Neural progenitor cell (in vitro differentiated cells): ENCODE measurements around the gene FAM53B. TPM values are rescaled to one million over a fixed set of nuclear protein-coding genes. Genes with fewer than 3 reads are reported as not detected.

Experiments used
- DNase-seq: peaks from one replicate; pipeline ENCODE4 v3.0.0-alpha.2; 2016; ENCODE audit warnings: low spot score
- H2AFZ ChIP-seq: fragments of 200-600 bp; sonication (generic); replicated peaks from 2 replicates; pipeline ENCODE4 v1.6.1; 2016; ENCODE audit warnings: antibody characterized with exemption
- H3F3A ChIP-seq: fragments of 200-600 bp; sonication (generic); 2 replicates; pipeline ENCODE4 v1.6.1; 2016; ENCODE audit warnings: antibody characterized with exemption, low read depth
- H3K27ac ChIP-seq: fragments of 200-600 bp; sonication (generic); 2 replicates; pipeline ENCODE4 v1.5.1; 2016; ENCODE audit warnings: mild to moderate bottlenecking
- H3K27me3 ChIP-seq: fragments of 200-600 bp; sonication (generic); 2 replicates; pipeline ENCODE4 v1.6.1; 2016; ENCODE audit warnings: mild to moderate bottlenecking, moderate library complexity
- H3K36me3 ChIP-seq: fragments of 200-600 bp; sonication (generic); 2 replicates; pipeline ENCODE4 v1.5.1; 2016
- H3K4me1 ChIP-seq: fragments of 200-600 bp; sonication (generic); 2 replicates; pipeline ENCODE4 v1.6.1; 2016; ENCODE audit warnings: mixed run types
- H3K4me2 ChIP-seq: fragments of 200-600 bp; sonication (generic); 2 replicates; pipeline ENCODE4 v1.6.1; 2016
- H3K4me3 ChIP-seq: fragments of 200-600 bp; sonication (generic); 2 replicates; pipeline ENCODE4 v1.5.1; 2016
- H3K79me2 ChIP-seq: fragments of 200-600 bp; sonication (generic); 2 replicates; pipeline ENCODE4 v1.6.1; 2016; ENCODE audit warnings: low read depth
- H3K9ac ChIP-seq: fragments of 200-600 bp; sonication (generic); 2 replicates; pipeline ENCODE4 v1.6.1; 2016
- H3K9me3 ChIP-seq: fragments of 200-600 bp; sonication (generic); 2 replicates; pipeline ENCODE4 v1.5.1; 2016; ENCODE audit warnings: low read depth
- H4K20me1 ChIP-seq: fragments of 200-600 bp; sonication (generic); 2 replicates; pipeline ENCODE4 v1.6.1; 2016; ENCODE audit warnings: low read depth
- H3K27ac Mint-ChIP-seq: 3 replicates; pipeline ENCODE4 v1.8.0; 2021; ENCODE audit warnings: mixed read lengths
- H3K27me3 Mint-ChIP-seq: 2 replicates; pipeline ENCODE4 v1.8.0; 2022; ENCODE audit warnings: low read depth, mild to moderate bottlenecking, inconsistent platforms, moderate library complexity, mixed read lengths; ENCODE audit not compliant: insufficient read depth
- H3K36me3 Mint-ChIP-seq: 3 replicates; pipeline ENCODE4 v1.8.0; 2021; ENCODE audit warnings: mixed read lengths
- H3K4me1 Mint-ChIP-seq: 3 replicates; pipeline ENCODE4 v1.8.0; 2021; ENCODE audit warnings: mixed read lengths
- H3K4me3 Mint-ChIP-seq: 3 replicates; pipeline ENCODE4 v1.8.0; 2021; ENCODE audit warnings: mild to moderate bottlenecking, moderate library complexity, mixed read lengths
- H3K9me3 Mint-ChIP-seq: 3 replicates; pipeline ENCODE4 v1.8.0; 2020; ENCODE audit warnings: mixed read lengths
- EZH2 ChIP-seq: fragments of 200-600 bp; sonication (generic); IDR thresholded peaks from 2 replicates; pipeline ENCODE4 v1.6.1; 2017; ENCODE audit warnings: antibody characterized with exemption, mild to moderate bottlenecking, moderate library complexity
- EZH2phosphoT487 ChIP-seq: fragments of 200-600 bp; sonication (generic); IDR thresholded peaks from 2 replicates; pipeline ENCODE4 v1.6.1; 2017; ENCODE audit warnings: antibody characterized with exemption
- total RNA-seq: library from RNA; depleted of rRNA; stranded (reverse); fragments of >200 nt; gene quantifications from 2 replicates; pipeline ENCODE4 v1.2.3, GENCODE V29; 2015; ENCODE audit warnings: low replicate concordance
- TF ChIP-seq, protein P1 (sequence below): fragments of 200-600 bp; sonication (generic); IDR thresholded peaks from 2 replicates; pipeline ENCODE4 v1.5.1; 2017; ENCODE audit warnings: antibody characterized with exemption, mild to moderate bottlenecking

Gene FAM53B
- total RNA-seq, 1 donor from 2014 or later, result 15.3 TPM

DNA sequence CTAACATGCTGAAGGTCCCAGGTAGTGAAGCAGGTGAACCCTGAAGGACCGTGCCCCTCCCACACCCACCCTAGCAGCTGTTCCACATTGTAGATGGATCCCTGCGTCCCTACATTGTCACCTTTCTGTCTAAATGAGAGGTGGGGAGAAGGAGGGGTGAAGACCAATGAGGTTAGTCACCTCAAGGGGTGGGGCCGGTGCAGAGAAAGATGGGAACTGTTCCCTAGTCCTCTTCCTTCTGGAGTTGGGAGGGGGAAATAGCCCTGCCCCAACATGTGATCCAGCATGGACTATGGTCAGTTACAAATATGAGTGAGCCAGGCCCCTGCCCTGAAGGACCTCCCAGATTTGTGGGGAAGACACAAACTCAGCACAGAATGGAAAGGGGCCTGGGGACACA lies 158.0 kb downstream of the FAM53B start:
- Histone ChIP-seq H3K27me3 (no peaks in the 10 kb centered on the region), H2AFZ (no peak overlapping the region), H3K79me2 (no peaks in the 10 kb centered on the region), H3K27ac (no peak overlapping the region), H3F3A (no peaks in the 10 kb centered on the region), H3K9me3 (no peaks in the 10 kb centered on the region), H3K9ac (no peak overlapping the region), H3K4me1 (no peaks in the 10 kb centered on the region), H3K4me2 (no peak overlapping the region), H3K36me3 (no peaks in the 10 kb centered on the region), H3K4me3 (no peak overlapping the region), H4K20me1 (no peaks in the 10 kb centered on the region)
- Mint-ChIP-seq H3K27ac (peak overlapping the region; percentile 63), H3K4me3 (peak overlapping the region; percentile 7), H3K27me3 (no peaks in the 10 kb centered on the region), H3K36me3 (no peaks in the 10 kb centered on the region), H3K4me1 (peaks cover 3% of the 10 kb centered on the region), H3K9me3 (peaks cover 14% of the 10 kb centered on the region)
- TF ChIP-seq EZH2, result no peak
- TF ChIP-seq EZH2phosphoT487, result no peak
- TF ChIP-seq, protein P1, sequence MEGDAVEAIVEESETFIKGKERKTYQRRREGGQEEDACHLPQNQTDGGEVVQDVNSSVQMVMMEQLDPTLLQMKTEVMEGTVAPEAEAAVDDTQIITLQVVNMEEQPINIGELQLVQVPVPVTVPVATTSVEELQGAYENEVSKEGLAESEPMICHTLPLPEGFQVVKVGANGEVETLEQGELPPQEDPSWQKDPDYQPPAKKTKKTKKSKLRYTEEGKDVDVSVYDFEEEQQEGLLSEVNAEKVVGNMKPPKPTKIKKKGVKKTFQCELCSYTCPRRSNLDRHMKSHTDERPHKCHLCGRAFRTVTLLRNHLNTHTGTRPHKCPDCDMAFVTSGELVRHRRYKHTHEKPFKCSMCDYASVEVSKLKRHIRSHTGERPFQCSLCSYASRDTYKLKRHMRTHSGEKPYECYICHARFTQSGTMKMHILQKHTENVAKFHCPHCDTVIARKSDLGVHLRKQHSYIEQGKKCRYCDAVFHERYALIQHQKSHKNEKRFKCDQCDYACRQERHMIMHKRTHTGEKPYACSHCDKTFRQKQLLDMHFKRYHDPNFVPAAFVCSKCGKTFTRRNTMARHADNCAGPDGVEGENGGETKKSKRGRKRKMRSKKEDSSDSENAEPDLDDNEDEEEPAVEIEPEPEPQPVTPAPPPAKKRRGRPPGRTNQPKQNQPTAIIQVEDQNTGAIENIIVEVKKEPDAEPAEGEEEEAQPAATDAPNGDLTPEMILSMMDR, result no peak
- no peak for DNase-seq

DNA sequence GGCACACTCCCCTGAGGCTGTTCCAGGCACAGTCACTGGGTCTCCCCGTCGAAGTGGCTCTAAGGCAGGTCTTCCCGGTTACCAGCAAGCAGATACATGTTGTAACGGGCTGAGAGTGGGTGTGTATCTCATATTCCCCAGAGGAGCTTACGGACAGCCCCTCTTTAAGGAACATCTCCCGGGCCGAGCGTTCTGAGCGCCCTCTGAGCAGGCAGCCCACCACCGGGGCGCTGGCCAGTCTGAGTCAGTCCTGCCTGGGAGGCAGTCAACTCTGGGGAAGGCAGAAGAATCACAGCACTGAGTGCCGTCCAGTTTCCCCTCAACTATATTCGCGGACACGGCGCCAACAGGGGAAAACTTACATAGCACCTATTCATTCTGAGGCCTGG lies 165.2 kb downstream of the FAM53B start:
- H3K4me1 ChIP-seq, result no peaks in the 10 kb centered on the region
- Mint-ChIP-seq H3K27ac (no peak overlapping the region), H3K9me3 (peaks cover 19% of the 10 kb centered on the region), H3K36me3 (no peaks in the 10 kb centered on the region), H3K4me1 (no peaks in the 10 kb centered on the region), H3K27me3 (peaks cover 6% of the 10 kb centered on the region), H3K4me3 (no peak overlapping the region)
- H3K9ac ChIP-seq, result no peak overlapping the region
- H4K20me1 ChIP-seq, result no peaks in the 10 kb centered on the region
- TF ChIP-seq EZH2 (no peak), EZH2phosphoT487 (no peak)
- TF ChIP-seq, protein P1, result no peak
- DNase-seq, result no peak
- no peak overlapping the region for H3K4me2 ChIP-seq
- H3K27me3 ChIP-seq, result no peaks in the 10 kb centered on the region
- H3K4me3 ChIP-seq, result no peak overlapping the region
- H3K27ac ChIP-seq, result no peak overlapping the region
- H3K36me3 ChIP-seq, result no peaks in the 10 kb centered on the region
- H3K9me3 ChIP-seq, result peaks cover 3% of the 10 kb centered on the region
- no peak overlapping the region for H2AFZ ChIP-seq
- H3K79me2 ChIP-seq, result no peaks in the 10 kb centered on the region
- no peaks in the 10 kb centered on the region for H3F3A ChIP-seq

DNA sequence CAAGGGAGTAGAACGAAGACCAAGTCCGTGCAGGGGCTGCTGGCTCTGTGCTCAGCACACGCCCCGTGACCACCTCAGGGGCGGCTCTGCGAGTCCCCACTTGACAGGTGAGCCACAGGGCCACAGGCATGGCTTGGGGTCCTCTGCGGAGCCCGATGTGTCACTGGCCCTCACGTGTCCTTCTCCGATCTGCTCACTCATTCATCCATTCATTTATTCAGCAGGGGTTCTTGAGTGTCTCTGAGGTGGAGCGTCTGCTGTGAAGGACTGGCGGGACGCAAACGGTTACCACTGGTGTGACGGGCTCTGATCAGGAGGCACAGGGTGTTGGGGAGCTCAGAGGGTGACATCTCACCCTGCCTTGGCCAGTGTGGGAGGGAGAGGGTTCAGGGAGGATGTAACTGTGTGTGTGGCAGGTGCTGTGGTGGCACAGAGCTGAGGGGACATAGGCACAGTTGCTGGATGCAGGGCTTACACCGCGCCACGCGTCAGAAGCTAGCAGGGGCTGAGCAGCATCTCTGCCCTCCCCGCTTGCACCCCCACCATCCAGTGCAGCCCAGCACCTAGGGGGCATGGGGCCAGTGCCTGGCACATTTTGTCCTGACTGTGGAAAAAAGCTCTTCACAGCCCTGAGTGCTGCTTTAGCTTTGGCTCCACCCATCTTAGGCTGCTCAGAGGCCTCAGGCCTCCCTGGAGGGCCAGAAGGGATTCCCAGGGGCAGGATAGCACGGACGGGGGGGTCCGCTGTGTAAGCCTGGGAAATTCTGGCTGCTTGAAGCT lies 165.8 kb downstream of the FAM53B start:
- H3K36me3 ChIP-seq, result no peaks in the 10 kb centered on the region
- no peak overlapping the region for H2AFZ ChIP-seq
- Mint-ChIP-seq H3K27ac (peak overlapping the region; percentile 35), H3K4me1 (no peaks in the 10 kb centered on the region), H3K27me3 (peaks cover 6% of the 10 kb centered on the region), H3K4me3 (no peak overlapping the region), H3K9me3 (peaks cover 16% of the 10 kb centered on the region), H3K36me3 (no peaks in the 10 kb centered on the region)
- no peak overlapping the region for H3K4me3 ChIP-seq
- H3F3A ChIP-seq, result no peaks in the 10 kb centered on the region
- TF ChIP-seq EZH2 (no peak), EZH2phosphoT487 (no peak)
- TF ChIP-seq, protein P1, result no peak
- H3K79me2 ChIP-seq, result no peaks in the 10 kb centered on the region
- no peak overlapping the region for H3K9ac ChIP-seq
- no peak for DNase-seq
- H3K27me3 ChIP-seq, result no peaks in the 10 kb centered on the region
- no peaks in the 10 kb centered on the region for H3K4me1 ChIP-seq
- no peaks in the 10 kb centered on the region for H4K20me1 ChIP-seq
- H3K27ac ChIP-seq, result no peak overlapping the region
- H3K9me3 ChIP-seq, result peaks cover 3% of the 10 kb centered on the region
- H3K4me2 ChIP-seq, result no peak overlapping the region
